ENCODE results near the gene CAPN9. TPM values are rescaled to one million over a fixed set of nuclear protein-coding genes. Genes with fewer than 3 reads are reported as not detected.
"Not testable (repeated sequence)": the region's sequence is repeated elsewhere in the genome, so short reads cannot be mapped to it uniquely, and the experiment has no call there.

CAPN9 gene
- total RNA-seq, 1 donor from 2014 or later = not detected

DNA sequence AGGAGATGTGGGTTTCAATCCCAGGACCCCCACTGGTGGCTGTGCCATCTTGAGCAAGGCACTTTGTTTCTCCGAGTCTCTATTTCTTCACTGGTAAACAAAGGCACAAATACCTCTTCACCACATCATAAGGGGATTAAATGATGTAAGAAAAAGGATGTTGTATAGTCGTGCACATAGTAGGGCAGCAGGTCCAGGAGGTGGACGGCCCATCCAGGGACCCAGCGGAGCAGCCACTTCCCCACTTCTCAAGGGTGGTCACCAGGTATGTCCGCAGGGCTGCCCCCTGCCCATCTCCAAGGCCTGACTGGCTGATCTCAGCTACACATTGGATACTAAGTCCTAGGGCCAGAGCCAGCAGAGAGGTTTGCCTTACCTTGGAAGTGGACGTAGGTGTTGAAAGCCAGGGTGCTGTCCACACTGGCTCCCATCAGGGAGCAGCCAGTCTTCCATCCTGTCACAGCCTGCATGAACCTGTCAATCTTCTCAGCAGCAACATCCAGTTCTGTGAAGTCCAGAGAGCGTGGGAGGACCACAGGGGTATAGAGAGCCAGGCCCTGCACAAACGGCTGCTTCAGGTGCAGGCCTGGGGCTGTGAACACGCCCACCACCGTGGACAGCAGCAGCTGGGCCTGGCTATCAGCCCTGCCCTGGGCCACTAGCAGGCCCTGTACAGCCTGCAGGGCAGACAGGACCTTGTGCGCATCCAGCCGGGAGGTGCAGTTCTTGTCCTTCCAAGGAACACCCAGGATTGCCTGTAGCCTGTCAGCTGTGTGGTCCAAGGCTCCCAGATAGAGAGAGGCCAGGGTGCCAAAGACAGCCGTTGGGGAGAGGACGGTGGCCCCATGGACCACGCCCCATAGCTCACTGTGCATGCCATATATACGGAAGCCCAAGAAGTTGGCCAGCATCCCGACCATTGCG is 37.3 kb upstream of the CAPN9 start:
- no peak for DNase-seq (ENCODE audit: low spot score)

DNA sequence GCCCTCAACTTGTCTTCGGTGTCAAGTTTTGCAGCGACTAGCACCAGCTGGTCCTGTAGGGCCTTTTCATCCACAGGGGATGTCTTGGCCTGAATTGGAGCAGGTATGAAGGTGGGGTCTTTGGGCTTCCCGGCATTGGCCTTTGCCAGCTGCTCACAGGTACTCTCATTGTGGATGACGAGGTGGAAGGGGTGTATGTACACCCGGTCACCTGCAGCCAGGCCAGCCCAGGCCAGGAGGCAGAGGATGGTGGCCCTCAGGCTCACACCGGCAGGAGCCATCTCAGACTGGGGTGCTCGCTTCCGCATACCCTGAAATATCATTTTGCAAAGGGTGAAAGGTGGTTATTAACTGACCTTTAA is 36.7 kb upstream of the CAPN9 start:
- DNase-seq (ENCODE audit: low spot score) = no peak

DNA sequence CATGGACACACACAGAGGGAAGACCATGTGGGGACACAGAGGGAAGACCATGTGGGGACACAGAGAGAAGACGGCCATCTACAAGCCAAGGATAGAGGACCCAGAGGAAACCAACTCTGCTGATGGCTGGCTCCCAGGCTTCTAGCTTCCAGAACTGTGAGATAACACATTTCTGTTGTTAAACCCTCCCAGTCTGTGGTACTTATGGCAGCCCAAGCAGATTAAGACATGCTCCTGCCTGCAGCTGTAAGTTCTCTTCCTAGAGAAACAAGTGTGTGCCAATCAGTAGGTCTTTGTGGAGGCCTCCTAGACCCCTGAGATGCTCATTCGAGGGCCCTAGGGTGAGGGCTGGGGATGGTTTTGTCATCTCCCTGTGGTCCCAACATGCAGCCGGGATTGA is 35.9 kb upstream of the CAPN9 start:
- DNase-seq (ENCODE audit: low spot score) = peak; percentile 44

DNA sequence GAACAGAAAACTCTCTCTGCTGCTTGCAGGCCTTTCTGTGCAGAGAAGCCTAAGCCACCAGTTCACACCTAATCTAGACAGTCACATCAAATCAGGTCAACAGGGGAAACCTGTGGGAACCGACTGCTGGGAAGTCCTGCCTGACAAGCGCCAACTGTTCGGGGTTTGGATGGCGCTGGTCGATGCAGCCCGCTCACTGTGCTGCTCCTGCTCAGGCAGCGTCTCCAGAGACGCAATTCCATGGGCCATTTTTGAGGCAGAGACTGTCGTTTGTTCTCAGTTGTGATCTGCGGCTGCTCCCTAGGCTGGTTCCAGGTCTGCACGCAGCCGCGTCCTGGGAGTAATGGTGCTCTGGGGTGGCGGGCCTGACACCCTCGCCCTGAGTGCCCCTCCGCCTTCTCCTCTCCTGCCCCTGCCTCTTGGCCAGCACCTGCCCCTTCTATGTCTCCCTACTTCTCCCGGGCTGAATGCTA is 34.7 kb upstream of the CAPN9 start:
- no peak for DNase-seq (ENCODE audit: low spot score)

DNA sequence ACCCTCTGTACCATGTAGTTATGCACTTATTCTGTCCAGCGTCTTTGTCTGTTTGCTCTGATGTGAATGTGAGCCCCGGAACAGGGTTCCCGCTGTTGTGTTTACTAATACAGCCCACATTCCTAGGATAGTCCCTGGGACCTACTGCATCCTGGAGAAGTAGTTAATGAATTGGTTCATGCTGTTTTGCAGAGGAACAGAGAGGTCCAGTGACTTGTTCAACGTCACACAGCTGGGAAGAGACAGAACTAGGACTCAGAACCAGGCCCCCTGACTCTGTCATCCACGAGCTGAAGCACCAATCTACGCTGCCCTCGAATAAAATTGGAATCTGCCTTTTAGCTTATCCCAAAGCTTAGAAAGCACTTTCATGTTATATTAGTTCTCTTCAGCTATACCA is 34.0 kb upstream of the CAPN9 start:
- DNase-seq (ENCODE audit: low spot score) = no peak

DNA sequence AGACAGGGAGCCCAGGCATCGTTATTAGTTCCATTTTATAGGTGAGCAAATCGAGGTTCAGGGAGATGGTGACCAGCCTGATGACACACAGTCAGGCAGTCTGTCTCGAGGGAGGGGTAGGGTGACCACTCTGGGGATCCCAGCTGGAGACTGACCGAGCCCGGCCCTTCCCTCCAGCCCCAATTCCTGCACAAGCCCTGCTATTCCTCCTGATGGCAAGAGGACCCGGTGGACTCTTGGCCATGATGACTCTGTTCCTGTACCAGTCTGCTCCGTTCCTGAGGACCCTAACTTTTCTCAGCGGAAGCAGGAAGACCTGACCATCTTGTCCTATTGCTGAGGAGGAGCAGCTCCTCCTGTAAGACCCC is 33.7 kb upstream of the CAPN9 start:
- no peak for DNase-seq (ENCODE audit: low spot score)

DNA sequence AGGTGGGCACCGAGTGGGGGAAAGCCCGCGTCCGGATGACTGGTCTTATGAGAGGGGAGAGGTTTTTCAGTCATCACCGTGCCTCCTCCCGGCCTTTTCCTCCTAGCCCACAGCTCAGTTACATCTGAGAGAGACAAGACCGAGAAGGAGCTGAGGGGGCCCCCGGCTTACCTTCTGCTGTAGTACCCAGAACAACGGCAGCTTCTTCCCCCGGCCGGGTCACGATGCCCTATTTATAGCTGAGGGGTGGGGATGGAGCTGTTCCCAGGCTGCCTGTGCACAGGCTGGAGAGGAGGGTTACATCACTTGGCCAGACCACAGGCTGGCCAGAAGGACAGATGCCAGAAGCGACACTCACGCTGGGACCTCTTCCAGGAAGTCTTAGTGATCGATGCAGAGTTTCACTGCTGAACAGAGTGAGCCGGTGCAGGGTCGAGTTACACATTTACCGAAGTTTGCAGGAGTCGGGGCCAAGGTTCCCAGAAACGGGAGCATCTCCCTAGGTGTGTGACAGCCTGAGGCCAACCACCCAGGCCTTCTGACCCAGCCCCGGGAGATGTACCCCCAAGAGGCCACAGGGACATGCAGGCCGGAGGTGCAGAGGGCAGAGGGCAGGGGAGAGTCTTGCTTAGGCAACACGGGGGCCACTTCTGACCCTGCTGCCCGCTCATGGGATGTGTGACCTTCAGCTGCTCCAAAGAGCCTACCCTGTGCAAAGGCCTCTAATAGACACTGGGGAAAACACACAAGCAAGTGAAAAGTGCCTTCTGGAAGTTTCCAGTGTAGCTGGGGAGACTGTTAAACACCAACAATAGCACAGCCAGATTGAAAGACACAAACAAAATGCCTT is 33.0 kb upstream of the CAPN9 start, which contains the start of gene AGT:
Gene AGT, minus strand, starts transcription at position 208 of the 850 bp plus-strand sequence. CDS start 3,299 bp downstream, outside the sequence.
- peak; percentile 77 for DNase-seq (ENCODE audit: low spot score)

DNA sequence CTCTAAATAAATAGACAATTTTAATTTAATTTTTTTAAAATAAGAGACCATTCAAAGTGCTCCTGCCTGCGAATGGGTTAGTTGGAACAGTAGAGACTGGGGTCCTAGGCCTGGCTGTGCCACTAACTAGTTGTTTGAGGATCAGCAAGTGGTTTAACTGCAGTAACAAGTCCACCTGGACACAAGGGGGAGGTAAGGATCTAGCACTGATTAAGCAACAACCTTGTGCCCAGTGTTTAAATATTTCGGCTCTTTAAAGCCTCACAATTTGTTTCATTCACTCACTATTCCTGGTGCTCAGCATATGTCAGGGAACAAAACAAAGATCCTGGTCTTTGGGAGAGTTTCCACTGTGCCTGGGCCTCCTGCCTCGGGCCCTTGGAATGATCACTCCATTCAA is 31.7 kb upstream of the CAPN9 start:
- no peak for DNase-seq (ENCODE audit: low spot score)

DNA sequence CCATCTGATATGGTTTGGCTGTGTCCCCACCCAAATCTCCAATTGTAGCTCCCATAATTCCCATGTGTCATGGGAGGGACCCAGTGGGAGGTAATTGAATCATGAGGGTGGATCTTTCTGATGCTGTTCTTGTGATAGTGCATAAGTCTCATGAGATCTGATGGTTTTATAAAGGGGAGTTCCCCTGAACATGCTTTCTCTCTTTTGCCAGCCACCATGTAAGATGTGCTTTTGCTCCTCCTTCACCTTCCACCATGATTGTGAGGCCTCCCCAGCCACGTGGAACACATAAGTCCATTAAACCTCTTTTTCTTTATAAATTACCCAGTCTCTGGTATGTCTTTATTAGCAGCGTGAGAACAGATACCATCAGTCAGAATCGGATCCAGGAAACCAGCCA is 30.7 kb upstream of the CAPN9 start:
- not testable (repeated sequence) for DNase-seq (ENCODE audit: low spot score)

DNA sequence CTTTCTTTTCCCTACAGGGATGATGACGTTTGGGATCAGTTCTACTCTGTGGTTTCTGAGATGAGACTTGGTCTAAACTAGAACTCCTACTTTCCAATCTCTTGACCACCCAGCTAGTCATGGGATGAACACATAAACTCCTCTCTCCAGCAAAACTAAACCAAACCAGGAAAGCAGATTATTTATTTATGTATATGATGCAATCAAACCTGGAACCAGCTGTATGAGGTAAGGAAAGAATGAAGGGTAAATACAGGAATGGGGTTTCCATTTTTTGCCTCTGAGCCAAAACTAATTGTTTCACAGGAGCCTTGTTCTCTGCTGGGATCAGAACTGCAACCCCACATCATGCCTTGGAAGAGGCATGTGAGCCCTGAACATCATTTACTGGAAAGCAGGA is 29.9 kb upstream of the CAPN9 start:
- no peak for DNase-seq (ENCODE audit: low spot score)

DNA sequence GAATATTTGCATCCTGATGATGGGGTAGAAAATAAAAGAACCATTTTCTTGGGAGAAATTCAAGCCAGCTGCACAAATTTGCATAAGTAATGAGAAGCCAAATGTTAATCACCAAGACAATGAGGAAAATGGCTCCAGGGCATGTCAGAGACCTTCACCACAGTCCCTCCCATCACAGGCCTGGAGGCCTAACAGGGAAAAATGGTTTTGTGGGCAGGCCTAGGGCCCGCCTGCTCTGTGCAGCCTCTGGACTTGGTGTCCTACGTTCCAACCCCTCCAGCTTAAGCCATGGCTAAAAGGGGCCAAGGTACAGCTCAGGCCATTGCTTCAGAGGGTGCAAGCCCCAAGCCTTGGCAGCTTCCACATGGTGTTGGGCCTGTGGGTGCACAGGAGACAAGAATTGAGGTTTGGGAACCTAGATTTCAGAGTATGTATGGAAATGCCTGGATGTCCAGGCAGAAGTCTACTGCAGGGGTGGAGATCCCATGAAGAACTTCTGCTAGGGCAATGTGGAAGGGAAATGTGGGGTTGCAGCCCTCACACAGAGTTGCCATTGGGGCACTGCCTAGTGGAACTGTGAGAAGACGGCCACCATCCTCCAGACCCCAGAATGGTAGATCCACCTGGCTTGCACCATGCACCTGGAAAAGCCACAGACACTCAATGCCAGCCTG is 25.2 kb upstream of the CAPN9 start:
- DNase-seq (ENCODE audit: low spot score) = not testable (repeated sequence)

DNA sequence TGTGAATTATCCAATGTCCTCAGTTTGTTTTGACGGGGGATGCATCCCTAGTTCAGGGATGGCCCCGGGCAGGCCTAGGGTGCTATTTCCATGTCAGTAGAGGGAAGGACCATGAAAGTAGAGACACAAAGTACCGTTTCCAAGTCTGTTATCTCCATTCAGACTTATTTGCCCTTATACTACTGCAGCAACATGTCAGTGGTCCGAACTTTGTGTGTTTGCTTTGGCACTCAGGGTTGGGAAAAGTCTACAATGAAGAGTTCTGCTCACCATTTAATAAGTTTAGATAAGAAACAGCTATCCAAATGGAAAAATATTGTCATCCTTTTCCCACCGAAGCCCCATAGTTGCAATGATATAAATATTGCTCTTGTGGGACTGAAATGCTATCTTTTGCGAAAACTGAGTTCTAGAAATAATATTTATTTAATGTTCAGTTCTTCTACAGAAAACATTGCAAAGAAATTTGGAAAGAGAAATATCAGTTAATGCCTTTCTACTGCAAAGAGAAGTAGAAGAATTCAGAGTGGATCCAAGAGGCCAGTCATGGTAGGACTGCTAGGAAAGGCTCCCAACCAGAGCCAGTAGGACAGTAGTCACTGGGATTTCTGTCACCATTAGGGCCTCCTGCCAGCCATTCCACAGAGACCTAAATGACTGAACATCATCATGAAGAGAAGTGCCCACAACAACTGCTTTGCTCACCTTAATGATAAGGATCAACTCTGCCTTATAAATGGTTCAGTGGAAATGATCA is 21.8 kb upstream of the CAPN9 start:
- DNase-seq (ENCODE audit: low spot score) = peak; percentile 49

DNA sequence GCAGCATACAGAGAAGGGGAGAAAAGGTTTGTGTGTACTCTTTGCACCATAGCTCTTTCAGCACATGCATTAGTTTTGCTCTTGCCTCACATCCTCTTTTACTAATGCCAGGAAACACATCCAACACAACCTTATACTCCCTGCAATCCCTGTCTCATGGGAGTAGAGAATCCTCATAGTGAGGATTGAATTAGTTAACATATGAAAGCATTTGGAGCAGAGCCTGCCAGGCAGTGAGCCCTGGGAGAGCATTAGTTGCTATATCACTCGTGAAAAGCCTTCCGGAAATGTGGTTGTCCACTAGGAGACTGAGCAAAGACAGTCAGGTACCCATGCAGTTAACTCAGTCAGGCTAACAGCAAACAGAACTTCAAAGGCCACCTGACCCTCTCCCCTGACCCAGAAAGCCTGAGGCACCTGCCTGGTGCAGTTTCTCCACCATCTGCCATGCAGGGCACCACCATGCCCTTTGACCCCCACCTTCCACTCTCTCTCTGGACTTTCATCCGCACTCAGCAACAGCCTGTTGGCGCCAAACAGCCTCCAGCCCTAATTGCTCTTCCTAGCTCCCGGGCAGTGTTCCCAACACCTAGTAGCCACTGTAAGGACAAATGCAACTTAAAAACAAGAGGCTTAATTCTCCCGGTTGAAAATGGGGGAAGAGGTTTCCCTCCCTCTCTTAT is 18.3 kb upstream of the CAPN9 start:
- DNase-seq (ENCODE audit: low spot score) = no peak

DNA sequence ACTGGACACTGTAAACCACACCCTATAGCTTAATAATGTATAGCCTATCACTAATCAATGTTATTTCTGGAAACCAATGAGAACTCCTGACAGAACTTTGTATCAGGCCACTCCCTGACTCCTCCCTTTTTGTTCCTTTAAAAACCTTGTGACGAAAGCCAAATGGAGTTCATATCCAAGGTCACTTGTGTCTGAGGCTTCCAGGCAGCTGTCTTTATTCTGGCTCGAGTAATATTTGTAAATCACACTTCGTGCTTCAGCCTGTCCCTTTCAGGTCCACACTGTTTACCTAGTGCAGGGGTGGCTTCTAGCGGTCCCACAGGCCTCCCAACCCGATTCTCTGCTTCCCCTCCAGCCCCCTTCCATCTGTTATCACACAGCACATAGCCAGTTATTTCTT is 16.2 kb upstream of the CAPN9 start:
- DNase-seq (ENCODE audit: low spot score) = no peak

DNA sequence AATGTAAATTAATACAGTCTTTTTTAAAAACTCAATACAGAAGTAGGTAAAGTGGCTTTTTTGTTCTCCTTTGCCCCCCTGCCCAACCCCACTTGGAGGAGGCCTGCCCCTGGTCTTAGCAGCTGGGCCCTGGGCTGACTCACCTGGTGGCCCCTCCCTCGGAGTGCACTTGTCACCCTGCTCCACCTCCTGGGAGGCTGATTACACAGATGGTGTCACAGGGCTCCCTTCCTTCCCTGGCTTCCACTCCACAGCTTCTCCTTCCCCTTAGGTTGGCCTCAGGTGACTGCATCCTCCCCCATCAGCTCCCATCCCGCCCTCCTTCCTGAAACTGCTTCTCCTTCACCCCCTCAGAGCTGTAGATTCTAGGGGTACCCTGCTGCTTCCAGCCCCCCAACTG is 11.7 kb upstream of the CAPN9 start:
- no peak for DNase-seq (ENCODE audit: low spot score)

DNA sequence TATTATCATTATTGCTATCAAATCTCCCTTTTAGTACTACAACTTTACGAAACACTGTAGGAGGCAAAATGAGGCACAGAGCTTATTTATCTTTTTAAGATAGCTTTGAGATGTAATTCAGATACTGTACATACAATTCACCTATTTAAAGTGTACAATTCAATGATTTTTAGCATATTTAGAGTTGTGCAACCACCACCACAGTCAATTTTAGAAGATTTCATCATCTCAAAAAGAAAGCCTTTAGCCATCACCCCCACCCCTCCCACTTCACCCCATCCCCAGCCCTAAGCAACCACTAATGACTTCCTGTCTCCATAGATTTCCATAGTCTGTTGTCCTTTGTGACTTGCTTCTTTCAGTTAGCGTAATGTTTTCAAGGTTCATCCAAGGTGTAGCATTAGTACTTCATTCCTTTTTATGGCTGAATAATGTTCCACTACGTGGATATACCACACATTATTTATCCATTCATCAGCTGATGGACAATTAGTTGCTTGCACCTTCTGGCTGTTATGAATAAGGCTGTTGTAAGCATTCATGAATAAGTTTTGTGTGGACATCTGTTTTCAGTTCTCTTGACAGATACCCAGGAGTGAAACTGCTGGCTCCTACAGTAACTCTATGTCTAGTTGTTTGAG is 9.4 kb upstream of the CAPN9 start:
- DNase-seq (ENCODE audit: low spot score) = no peak

DNA sequence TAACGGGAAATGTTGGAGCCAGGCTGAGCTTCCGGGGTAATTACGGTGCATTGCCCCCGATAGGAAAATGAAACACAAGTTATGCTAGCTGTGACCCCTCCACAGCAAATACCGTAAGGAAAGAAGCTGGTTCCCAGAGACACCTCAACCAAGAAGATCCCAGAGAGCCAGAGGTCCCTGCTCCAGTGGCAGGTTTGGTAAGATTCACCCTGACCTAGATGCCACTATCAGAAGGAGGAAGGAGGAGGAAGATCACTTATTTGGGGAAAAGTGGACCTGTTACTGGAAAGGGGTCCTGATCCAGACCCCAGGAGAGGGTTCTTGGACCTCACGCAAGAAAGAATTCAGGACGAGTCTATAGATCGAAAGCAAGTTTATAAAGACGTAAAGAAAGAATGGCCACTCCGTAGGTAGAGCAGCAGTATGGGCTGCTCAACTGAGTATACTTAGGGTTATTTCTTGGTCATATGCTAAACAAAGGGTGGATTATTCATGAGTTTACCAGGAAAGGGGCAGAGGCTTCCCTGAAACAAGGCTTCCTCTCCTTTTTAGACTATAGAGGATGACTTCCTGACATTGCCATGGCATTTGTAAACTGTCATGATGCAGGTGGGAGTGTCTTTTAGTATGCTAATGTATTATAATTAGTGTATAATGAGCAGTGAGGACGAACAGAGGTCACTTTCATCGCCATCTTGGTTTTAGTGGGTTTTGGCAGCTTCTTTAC is 7.5 kb upstream of the CAPN9 start:
- no peak for DNase-seq (ENCODE audit: low spot score)

DNA sequence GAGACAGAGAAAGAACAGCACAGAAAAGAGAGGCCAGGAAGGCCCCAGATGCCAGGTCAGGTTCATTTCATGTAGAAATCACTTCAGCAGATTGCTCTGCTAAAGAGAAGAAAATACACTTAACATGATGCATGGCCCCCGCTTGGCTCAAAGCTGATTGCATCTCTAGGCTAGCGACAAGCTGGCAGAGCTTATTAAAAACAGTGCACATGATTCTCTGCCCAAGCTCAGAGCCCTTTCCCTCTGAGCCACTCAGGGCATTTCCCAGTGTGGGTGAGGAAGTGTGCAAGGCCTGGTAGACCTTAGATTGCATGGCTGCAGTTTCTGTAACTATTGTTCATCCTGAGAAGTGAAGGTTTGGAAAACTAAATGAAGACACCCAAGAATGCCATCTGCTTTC is 3.3 kb upstream of the CAPN9 start:
- no peak for DNase-seq (ENCODE audit: low spot score)

DNA sequence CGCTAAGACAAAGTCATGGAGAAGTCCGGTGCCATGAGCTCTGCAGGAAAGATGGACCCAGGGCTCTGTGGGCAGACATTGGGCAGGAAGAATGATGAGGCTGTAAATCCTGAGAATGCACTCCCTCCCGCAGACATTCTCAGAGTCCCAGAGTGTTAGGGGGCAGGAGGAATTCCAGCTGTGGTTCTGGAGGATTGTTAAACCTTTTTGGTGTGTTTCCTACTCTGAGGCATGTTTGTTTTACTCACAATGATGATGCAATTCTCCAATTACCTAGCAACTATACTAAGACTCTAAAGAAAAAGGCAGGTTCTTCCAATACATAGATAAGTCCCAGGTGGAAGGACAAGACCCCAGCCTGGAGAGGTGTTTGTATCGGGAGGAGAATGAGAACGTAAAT is 2.8 kb upstream of the CAPN9 start:
- no peak for DNase-seq (ENCODE audit: low spot score)

DNA sequence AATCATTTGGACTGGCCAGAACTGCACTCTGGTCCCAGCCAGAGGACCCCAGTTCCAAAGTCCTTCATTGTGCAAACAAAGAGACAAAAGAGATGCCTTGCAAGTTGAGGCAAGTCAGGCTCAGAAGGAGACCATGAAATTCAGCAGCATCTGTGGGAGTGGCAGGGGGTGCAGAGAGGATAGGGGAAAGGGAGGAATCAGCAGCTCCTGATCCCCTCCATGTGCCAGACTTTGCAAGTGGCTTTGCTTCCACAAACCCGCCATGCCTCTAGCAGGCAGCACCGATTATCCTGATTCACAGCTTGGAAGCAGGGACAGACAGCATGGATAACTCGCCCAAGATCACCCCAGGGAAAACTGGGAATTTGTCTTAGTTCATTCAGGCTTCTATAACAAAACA is 2.1 kb upstream of the CAPN9 start:
- no peak for DNase-seq (ENCODE audit: low spot score)
